ENCODE data around the gene FBXW5.

GRCh38 chr9:136896027-136896426 lies 48.5 kb downstream of the FBXW5 start:
- no peak for TF ChIP-seq POLR2A (IDR thresholded peaks at IDR 0.05)
- TF ChIP-seq CTCF (IDR thresholded peaks at IDR 0.05), result no peak
